GM18907 (cell line): ENCODE results near the gene MTIF2.
"Not testable (repeated sequence)": the region's sequence is repeated elsewhere in the genome, so short reads cannot be mapped to it uniquely, and the experiment has no call there.

Experiments used
- ATAC-seq: cut with Tn5 transposase; IDR thresholded peaks from one replicate; pipeline ENCODE4 v1.9.1; 2021; ENCODE audit warnings: mild to moderate bottlenecking, moderate library complexity; ENCODE audit not compliant: unreplicated experiment

MTIF2 gene, protein sequence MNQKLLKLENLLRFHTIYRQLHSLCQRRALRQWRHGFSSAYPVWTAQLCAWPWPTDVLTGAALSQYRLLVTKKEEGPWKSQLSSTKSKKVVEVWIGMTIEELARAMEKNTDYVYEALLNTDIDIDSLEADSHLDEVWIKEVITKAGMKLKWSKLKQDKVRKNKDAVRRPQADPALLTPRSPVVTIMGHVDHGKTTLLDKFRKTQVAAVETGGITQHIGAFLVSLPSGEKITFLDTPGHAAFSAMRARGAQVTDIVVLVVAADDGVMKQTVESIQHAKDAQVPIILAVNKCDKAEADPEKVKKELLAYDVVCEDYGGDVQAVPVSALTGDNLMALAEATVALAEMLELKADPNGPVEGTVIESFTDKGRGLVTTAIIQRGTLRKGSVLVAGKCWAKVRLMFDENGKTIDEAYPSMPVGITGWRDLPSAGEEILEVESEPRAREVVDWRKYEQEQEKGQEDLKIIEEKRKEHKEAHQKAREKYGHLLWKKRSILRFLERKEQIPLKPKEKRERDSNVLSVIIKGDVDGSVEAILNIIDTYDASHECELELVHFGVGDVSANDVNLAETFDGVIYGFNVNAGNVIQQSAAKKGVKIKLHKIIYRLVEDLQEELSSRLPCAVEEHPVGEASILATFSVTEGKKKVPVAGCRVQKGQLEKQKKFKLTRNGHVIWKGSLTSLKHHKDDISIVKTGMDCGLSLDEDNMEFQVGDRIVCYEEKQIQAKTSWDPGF

GRCh38 chr2:55268907-55269644 is at the start of gene MTIF2:
TSS of gene MTIF2 (minus strand) at chr2:55269231. CDS start at chr2:55263858, 5,373 bp downstream.
- peak; percentile 98 for ATAC-seq

DNA sequence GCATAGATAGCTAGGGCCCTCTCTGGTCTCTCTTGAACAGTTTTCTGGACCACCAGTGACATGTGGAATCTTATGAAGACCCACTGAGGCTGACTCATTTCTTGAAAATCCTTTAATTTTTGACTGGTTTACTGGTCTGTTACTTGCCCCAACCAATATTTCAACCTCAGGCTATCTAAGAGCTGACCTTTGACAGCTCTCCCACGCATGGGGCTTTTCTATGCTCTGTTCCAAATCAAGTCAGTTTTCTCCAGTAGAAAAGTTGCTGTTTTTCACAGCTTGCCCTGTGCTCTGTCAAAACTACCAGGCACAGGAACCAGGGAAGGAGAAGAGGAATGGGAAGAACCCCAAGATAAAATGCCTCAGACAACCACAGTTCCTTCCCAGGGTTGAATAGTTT is 46.0 kb upstream of the MTIF2 start:
- ATAC-seq, result peak; percentile 43

- ATAC-seq, result peak; percentile 94
Measured at GRCh38 chr2:55311444-55311870, 42.4 kb upstream of the MTIF2 start.

- no peak for ATAC-seq
Measured at GRCh38 chr2:55309446-55309845, 40.4 kb upstream of the MTIF2 start.

DNA sequence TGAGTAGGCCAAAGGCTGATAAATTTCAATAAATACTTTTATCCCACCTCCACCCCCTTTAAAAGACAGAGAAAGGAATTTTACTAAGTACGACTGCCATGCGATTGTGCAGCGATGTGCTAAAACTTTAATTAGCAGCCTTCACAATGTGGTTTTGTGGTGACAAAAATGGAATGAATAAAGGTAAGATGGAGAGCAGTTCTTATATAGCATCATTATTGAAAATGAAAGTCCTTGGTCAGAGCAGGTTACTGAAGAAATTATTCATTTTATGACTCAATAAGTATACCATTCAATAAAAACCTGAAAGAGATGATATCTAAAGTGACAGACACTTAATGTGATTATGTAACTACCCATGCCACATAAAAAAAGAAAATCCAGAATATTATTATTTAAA is 33.2 kb upstream of the MTIF2 start:
- ATAC-seq, result no peak

DNA sequence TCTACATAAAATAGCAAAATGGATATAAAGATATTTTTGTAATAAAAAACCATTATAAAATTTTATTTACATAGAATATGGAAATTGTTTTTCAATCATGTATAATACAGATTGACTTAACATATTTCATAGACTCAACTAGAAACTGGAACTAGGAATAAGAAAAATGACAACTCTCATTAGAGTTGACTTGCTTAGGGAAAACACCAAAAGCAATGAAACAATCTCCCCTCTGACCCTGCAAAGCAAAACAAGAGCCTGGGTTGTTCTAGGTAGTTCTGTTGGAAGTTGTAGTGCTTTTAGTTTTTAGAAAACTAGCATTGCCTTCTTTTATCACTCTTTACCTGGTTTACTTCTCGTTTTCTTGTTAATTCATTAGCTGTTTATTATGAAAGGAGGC is 32.2 kb upstream of the MTIF2 start:
- no peak for ATAC-seq

DNA sequence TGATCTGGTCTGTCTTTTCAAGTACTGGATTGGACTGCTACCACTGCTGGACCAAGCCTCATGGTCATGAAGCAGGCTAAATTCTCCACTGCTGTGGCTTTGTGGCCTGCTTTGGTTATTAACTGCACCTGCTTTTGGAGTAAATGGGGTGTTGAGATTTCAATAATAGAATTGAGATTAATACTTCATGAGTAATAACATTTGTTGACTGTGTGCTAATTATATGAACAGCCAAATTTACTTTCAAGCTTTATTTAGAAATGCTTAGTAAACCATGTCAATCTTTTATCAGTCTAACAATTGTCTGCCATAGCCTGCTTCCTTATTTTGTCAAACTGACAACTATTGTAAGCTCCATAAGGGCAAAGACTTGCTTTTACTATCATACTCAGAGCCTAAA is 27.4 kb upstream of the MTIF2 start:
- ATAC-seq, result no peak

DNA sequence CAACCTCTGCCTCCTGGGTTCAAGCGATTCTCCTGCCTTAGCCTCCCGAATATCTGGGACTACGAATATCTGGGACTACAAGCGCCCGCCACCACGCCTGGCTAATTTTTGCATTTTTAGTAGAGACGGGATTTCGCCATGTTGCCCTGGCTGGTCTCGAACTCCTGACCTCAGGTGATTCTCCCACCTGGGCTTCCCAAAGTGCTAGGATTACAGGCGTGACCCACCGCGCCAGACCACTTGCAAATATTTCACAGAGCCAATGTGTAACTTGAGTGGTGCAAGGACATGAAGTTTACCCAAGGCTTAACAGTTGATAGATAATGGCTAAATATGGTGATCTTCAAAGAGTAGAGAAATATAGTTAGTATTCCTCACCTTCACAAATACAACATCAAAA is 14.1 kb upstream of the MTIF2 start:
- no peak for ATAC-seq

GRCh38 chr2:55282110-55282917 is 13.3 kb upstream of the MTIF2 start:
- peak; percentile 99 for ATAC-seq

DNA sequence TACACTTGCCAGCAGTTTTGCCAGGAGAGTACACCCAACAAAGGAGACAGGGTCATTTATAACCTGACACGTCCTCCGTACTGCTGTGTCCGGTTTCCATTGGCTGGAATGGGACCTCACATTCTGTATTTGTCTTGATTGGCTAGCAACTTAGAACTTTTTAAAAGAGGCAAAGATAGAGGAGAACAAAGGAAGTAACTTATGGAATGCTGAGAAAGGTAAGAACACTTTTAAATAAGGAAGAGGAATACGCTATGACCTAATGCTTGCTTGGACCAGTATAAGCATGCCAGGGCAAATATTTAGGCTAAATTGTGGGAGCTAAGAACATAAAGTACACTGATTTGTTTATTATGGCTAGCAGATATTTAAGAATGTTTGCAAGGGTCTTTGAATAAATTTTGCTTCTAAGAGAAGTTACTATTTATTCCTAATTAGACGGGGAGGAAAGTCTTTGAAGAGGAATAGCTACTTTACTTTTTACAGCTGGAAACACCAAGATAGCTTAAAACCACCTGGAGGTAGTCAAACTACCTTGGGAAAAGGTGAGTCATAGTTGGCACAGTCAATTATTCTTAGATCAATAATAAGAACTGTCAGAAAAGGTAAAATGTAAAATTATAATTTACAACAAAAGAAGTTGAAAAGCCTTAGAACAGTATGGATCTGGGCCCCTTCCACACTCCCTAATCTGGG is 12.0 kb upstream of the MTIF2 start:
- not testable (repeated sequence) for ATAC-seq

DNA sequence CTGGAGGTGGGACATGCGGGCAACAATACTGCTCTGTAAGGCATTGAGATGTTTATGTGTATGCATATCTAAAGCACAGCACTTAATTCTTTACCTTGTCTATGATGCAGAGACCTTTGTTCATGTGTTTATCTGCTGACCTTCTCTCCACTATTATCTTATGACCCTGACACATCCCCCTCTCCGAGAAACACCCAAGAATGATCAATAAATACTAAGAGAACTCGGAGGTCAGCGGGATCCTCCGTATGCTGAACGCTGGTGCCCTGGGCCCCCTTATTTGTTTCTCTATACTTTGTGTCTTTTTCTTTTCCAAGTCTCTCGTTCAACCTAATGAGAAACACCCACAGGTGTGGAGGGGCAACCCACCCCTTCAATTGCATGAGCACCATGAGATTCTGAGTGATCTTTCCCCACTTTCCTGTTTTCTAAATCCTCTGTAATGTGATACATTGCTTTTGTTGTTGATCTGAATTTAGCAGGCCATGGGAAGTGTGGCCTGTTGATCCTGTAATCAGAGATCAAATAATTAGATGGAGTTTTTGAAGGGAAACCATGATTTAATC is 10.9 kb upstream of the MTIF2 start:
- not testable (repeated sequence) for ATAC-seq

DNA sequence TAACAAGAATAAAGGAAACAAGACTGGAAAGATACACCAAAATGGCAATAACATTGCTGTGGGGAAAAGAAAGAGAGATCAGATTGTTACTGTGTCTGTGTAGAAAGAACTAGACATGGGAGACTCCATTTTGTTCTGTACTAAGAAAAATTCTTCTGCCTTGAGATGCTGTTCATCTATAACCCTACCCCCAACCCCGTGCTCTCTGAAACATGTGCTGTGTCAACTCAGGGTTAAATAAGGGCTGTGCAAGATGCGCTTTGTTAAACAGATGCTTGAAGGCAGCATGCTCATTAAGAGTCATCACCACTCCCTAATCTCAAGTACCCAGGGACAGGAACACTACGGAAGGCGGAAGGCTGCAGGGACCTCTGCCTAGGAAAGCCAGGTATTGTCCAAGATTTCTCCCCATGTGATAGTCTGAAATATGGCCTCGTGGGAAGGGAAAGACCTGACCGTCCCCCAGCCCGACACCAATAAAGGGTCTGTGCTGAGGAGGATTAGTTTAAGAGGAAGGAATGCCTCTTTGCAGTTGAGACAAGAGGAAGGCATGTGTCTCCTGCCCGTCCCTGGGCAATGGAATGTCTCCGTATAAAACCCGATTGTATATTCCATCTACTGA is 10.3 kb upstream of the MTIF2 start:
- not testable (repeated sequence) for ATAC-seq

GRCh38 chr2:55277310-55277709 is 8.3 kb upstream of the MTIF2 start:
- no peak for ATAC-seq

- not testable (repeated sequence) for ATAC-seq
Measured at GRCh38 chr2:55274346-55274745, 5.3 kb upstream of the MTIF2 start.

- ATAC-seq, result no peak
Measured at GRCh38 chr2:55269645-55269990, 587 bp upstream of the MTIF2 start.

- no peak for ATAC-seq
Measured at GRCh38 chr2:55268288-55268906, 634 bp downstream of the MTIF2 start.

DNA sequence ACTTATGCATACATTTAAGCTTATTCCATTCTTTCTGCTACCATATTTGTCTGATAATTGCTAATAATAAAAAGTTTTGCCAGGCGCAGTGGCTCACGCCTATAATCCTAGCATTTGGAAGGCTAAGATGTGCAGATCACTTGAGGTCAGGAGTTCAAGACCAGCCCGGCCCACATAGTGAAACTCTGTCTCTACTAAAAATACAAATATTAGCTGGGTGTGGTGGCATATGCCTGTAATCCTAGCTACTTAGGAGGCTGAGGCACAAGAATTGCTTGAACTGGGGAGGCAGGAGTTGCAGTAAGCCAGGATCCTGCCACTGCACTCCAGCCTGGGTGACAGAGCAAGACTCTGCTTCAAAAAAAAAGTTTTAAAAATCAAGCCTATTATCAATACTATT is 9.4 kb downstream of the MTIF2 start:
- not testable (repeated sequence) for ATAC-seq

GRCh38 chr2:55252832-55253231 is 16.2 kb downstream of the MTIF2 start:
- no peak for ATAC-seq

GRCh38 chr2:55247025-55247424 is 22.0 kb downstream of the MTIF2 start:
- ATAC-seq, result no peak
